SK-N-SH (cell line): Measurements from ENCODE around the gene CRACR2B. TPM values are rescaled to one million over a fixed set of nuclear protein-coding genes. Genes with fewer than 3 reads are reported as not detected.

Source experiments
- CTCF ChIA-PET: fragments of 300-600, 350-600 bp; formaldehyde crosslinking; extraction: SDS; loops from one replicate; lab custom pipeline; 2021; lab: Yijun Ruan, JAX
- POLR2A ChIA-PET: fragments of 350-600 bp; sonication (Branson Sonifier 250); formaldehyde crosslinking; extraction: SDS; loops from one replicate; lab custom pipeline; 2020; ENCODE audit warnings: antibody characterized with exemption, inconsistent platforms; lab: Yijun Ruan, JAX
- DNase-seq: peaks from one replicate; pipeline ENCODE4 v3.0.0; 2012
- H2AFZ ChIP-seq: fragments of 200-600 bp; sonication (generic); 2 replicates; pipeline ENCODE4 v1.8.1; 2016; ENCODE audit warnings: antibody characterized with exemption, mild to moderate bottlenecking, low read depth
- H3F3A ChIP-seq: fragments of 200-600 bp; sonication (generic); replicated peaks from 2 replicates; pipeline ENCODE3; 2016; ENCODE audit warnings: antibody characterized with exemption, mild to moderate bottlenecking; ENCODE audit not compliant: insufficient read depth
- H3K27ac ChIP-seq, 2 experiments: fragments of 200-500 bp in 1 of 2; fragments of 200-600 bp in 1 of 2; sonication (Bioruptor generic) in 1 of 2; sonication (generic), shearing (Covaris generic) in 1 of 2; 2 replicates each; pipeline versions ENCODE4 v1.5.1 to v1.6.1; 2014 to 2016; ENCODE audit warnings: low read depth in 2 of 2, inconsistent platforms in 1 of 2, low read length in 1 of 2, mild to moderate bottlenecking in 1 of 2, mixed read lengths in 1 of 2
- H3K27me3 ChIP-seq: fragments of 200-600 bp; sonication (generic), shearing (Covaris generic); 2 replicates; pipeline ENCODE4 v1.6.1; 2016; ENCODE audit warnings: mixed run types; ENCODE audit not compliant: insufficient read depth
- H3K36me3 ChIP-seq, 2 experiments: fragments of 200-500 bp in 1 of 2; fragments of 200-600 bp in 1 of 2; sonication (Bioruptor generic) in 1 of 2; sonication (generic) in 1 of 2; replicated peaks in 1 of 2; 2 replicates each; pipeline versions ENCODE3 to v1.5.1; 2014 to 2016; ENCODE audit warnings: low read length in 1 of 2, mild to moderate bottlenecking in 1 of 2; ENCODE audit not compliant: insufficient read depth in 2 of 2, control insufficient read depth in 1 of 2
- H3K4me1 ChIP-seq, 2 experiments: fragments of 200-500 bp in 1 of 2; fragments of 200-600 bp in 1 of 2; sonication (Bioruptor generic) in 1 of 2; sonication (generic), shearing (Covaris generic) in 1 of 2; 2 replicates each; pipeline versions ENCODE4 v1.5.1 to v1.6.1; 2014 to 2016; ENCODE audit warnings: low read depth in 1 of 2, low read length in 1 of 2, mixed run types in 1 of 2; ENCODE audit not compliant: insufficient read depth in 2 of 2, control insufficient read depth in 1 of 2
- H3K4me2 ChIP-seq: fragments of 200-600 bp; sonication (generic), shearing (Covaris generic); 2 replicates; pipeline ENCODE4 v1.6.1; 2017; ENCODE audit warnings: mixed run types
- H3K4me3 ChIP-seq, 2 experiments: fragments of 200-500 bp in 1 of 2; fragments of 200-600 bp in 1 of 2; sonication (Bioruptor generic) in 1 of 2; sonication (generic), shearing (Covaris generic) in 1 of 2; 2 replicates each; pipeline versions ENCODE4 v1.5.1 to v1.8.1; 2014 to 2016; ENCODE audit warnings: low read depth in 2 of 2, inconsistent platforms in 1 of 2, low read length in 1 of 2, mild to moderate bottlenecking in 1 of 2, mixed read lengths in 1 of 2, moderate library complexity in 1 of 2
- H3K79me2 ChIP-seq: fragments of 200-600 bp; sonication (generic); 2 replicates; pipeline ENCODE4 v1.8.1; 2017; ENCODE audit warnings: mild to moderate bottlenecking; ENCODE audit not compliant: insufficient read depth
- H3K9ac ChIP-seq: fragments of 200-600 bp; sonication (generic); 2 replicates; pipeline ENCODE4 v1.6.1; 2017; ENCODE audit warnings: mixed run types
- H3K9me2 ChIP-seq: fragments of 200-600 bp; sonication (generic); 2 replicates; pipeline ENCODE4 v1.6.1; 2017; ENCODE audit warnings: mixed run types
- H3K9me3 ChIP-seq: fragments of 200-600 bp; sonication (generic); 2 replicates; pipeline ENCODE4 v1.6.1; 2017; ENCODE audit warnings: mixed run types, mild to moderate bottlenecking, moderate library complexity
- H4K20me1 ChIP-seq: fragments of 200-600 bp; sonication (generic); 2 replicates; pipeline ENCODE4 v1.6.1; 2017; ENCODE audit warnings: mild to moderate bottlenecking, mixed run types; ENCODE audit not compliant: insufficient read depth
- ELF1 ChIP-seq: IDR thresholded peaks from 2 replicates; pipeline ENCODE4 v1.4.0; 2012
- EP300 ChIP-seq, 2 experiments: IDR thresholded peaks; 2 replicates each; pipeline versions ENCODE4 v1.4.0 to v1.6.1; 2012; ENCODE audit warnings: borderline replicate concordance in 1 of 2, low read depth in 1 of 2, low read length in 1 of 2
- FOXM1 ChIP-seq: IDR thresholded peaks from 2 replicates; pipeline ENCODE4 v1.4.0; 2012; ENCODE audit warnings: low read depth, mild to moderate bottlenecking
- GATA2 ChIP-seq: sonication (generic); formaldehyde crosslinking; IDR thresholded peaks from 2 replicates; pipeline ENCODE4 v1.5.0; 2020; ENCODE audit warnings: mild to moderate bottlenecking, missing genetic modification reagents
- IRF3 ChIP-seq: fragments of 150-350 bp; IDR thresholded peaks from 2 replicates; pipeline ENCODE4 v1.6.1; 2016; ENCODE audit warnings: mild to moderate bottlenecking, low read depth, low read length
- JUND ChIP-seq: IDR thresholded peaks from 2 replicates; pipeline ENCODE4 v1.4.0; 2012
- NRF1 ChIP-seq: IDR thresholded peaks from 2 replicates; pipeline ENCODE4 v1.6.1; 2012; ENCODE audit warnings: low read depth, mild to moderate bottlenecking, low read length
- POLR2AphosphoS5 ChIP-seq: IDR thresholded peaks from 2 replicates; pipeline ENCODE4 v1.6.1; 2012; ENCODE audit warnings: low read depth, low read length
- RAD21 ChIP-seq: IDR thresholded peaks from 2 replicates; pipeline ENCODE4 v1.6.1; 2012; ENCODE audit warnings: mild to moderate bottlenecking, low read length
- SMC3 ChIP-seq: IDR thresholded peaks from 2 replicates; pipeline ENCODE4 v1.6.1; 2012; ENCODE audit warnings: low read depth, low read length, improper control_type of control experiment
- YY1 ChIP-seq: IDR thresholded peaks from 2 replicates; pipeline ENCODE4 v1.4.0; 2012; ENCODE audit warnings: low read depth, mild to moderate bottlenecking
- ZBTB33 ChIP-seq: IDR thresholded peaks from 2 replicates; pipeline ENCODE4 v1.4.0; 2012; ENCODE audit warnings: low read depth, borderline replicate concordance
- WGBS: methylation state at CpG from one replicate; pipeline ENCODE4 v1.1.6; 2017; ENCODE audit warnings: low lambda C conversion rate; 5-methylcytosine and 5-hydroxymethylcytosine counted together
- polyA plus RNA-seq, 3 experiments: library from polyadenylated mRNA; depleted of rRNA; stranded (reverse); fragments of >200 nt; gene quantifications; 2 replicates each; pipeline ENCODE4 v1.2.3, GENCODE V29; 2012

The CRACR2B gene
- polyA plus RNA-seq, 1 of the 3 experiments (the other 2 are of a cell fraction), result 1.1 TPM

- Histone ChIP-seq H3K9ac (no peak overlapping the region), H3K9me2 (no peaks in the 10 kb centered on the region), H3K4me3 (0 out of 4 replicates have a peak overlapping the region, but pooled peaks of 1 of the 2 experiments have one; percentile 71), H3K27me3 (no peaks in the 10 kb centered on the region), H3K79me2 (peaks cover 26% of the 10 kb centered on the region), H3K4me2 (peak overlapping the region; percentile 98), H4K20me1 (peaks cover 28% of the 10 kb centered on the region), H3F3A (peaks cover 7% of the 10 kb centered on the region), H3K36me3 (peaks cover 0 to 21% of the 10 kb centered on the region in 2 experiments), H3K4me1 (peaks cover 14 to 26% of the 10 kb centered on the region in 2 experiments; a peak in 3 of 4 replicates), H2AFZ (no peak overlapping the region), H3K9me3 (no peaks in the 10 kb centered on the region), H3K27ac (peak overlapping the region; percentile 47 to 73; a peak in 3 of 4 replicates)
- no peak for DNase-seq
- 98% methylated on average over 8 of the region's 22 CpGs for WGBS
- no peak for TF ChIP-seq ZBTB33
- 0 out of 2 replicates have a peak, but pooled peaks have one; percentile 1 for TF ChIP-seq POLR2AphosphoS5
- TF ChIP-seq ELF1, result no peak
- no peak for TF ChIP-seq YY1
- TF ChIP-seq GATA2, result no peak
- ChIA-PET POLR2A (interaction anchor here (0.9 to 1.9 kb wide), 3 partner anchors 13 to 36 kb away, joined by 3 to 7 read pairs (median 3); partner anchors contain the start of genes RPLP2 and TSPAN4), CTCF (interaction anchor here (1.4 kb wide), 1 partner anchor 12 kb away, joined by 4 read pairs; no protein-coding TSS in a partner anchor)
Measured at GRCh38 chr11:821512-822371, 6.0 kb upstream of the CRACR2B start.

DNA sequence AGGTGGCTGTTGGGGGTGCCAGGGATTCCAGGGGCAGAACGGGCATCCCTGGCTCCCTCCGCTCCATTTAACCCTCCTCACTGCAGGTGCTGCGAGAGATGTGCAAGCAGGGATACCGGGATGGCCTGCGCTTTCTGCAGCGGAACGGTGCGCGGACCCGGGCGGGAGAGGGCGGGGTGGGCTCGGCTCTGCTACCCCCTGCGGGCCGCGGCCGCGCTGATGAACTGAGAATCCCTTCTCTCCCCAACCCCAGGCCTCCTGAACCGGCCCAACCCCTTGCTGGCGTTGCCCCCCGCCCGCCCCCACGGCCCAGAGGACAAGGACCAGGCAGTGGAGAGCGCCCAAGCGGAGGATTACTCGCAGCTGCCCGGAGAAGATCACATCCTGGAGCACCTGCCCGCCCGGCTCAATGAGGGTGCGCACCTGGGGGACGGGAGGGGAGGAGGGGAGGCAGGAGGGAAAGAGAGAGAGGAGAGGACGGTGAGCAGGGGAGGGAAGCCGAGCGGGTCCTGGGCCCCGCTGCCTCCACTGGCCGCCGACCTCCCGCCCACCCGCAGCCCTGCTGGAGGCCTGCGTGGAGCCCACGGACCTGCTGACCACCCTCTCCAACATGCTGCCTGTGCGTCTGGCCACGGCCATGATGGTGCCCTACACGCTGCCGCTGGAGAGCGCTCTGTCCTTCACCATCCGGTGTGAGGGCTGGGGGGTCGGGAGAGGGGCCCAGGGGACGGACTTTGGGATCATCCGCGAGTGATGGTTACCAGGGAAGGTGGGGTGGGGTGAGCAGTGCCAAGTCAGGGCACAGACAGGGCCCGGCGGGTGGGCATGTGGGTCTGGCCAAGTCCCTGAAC, 4.1 kb upstream of the CRACR2B start:
- Histone ChIP-seq H3F3A (peaks cover 7% of the 10 kb centered on the region), H3K79me2 (peaks cover 26% of the 10 kb centered on the region), H3K4me1 (peaks cover 14 to 28% of the 10 kb centered on the region in 2 experiments; a peak in 3 of 4 replicates), H3K9ac (no peak overlapping the region), H3K27me3 (no peaks in the 10 kb centered on the region), H3K9me2 (no peaks in the 10 kb centered on the region), H3K4me2 (no peak overlapping the region), H4K20me1 (peaks cover 28% of the 10 kb centered on the region), H3K36me3 (peaks cover 0 to 21% of the 10 kb centered on the region in 2 experiments), H3K9me3 (no peaks in the 10 kb centered on the region), H3K4me3 (no peak overlapping the region), H3K27ac (no peak overlapping the region), H2AFZ (no peak overlapping the region)
- TF ChIP-seq IRF3 (no peak), FOXM1 (no peak), JUND (no peak), RAD21 (no peak), SMC3 (no peak), NRF1 (no peak), EP300 (IDR thresholded peaks at IDR 0.05; ENCODE audit: borderline replicate concordance in 1 of 2, low read depth in 1 of 2, low read length in 1 of 2) (no peak)
- ChIA-PET POLR2A (no interaction called here), CTCF (no interaction called here)
- WGBS, result 99% methylated on average over 29 of the region's 53 CpGs
- DNase-seq, result no peak
